T-helper 2 cell treated with Interferon-gamma antibody and Interleukin-4, amounts not matched to agents 5 μg/mL and 100 μg/mL, for 36 hours (primary cell): ENCODE measurements around the gene TLCD5.

Source experiments
- DNase-seq: peaks from one replicate; pipeline ENCODE4 v3.0.0; 2021; ENCODE audit warnings: low spot score
- H3K27ac Mint-ChIP-seq: one replicate; pipeline ENCODE4 v1.8.0; 2021; ENCODE audit warnings: mild to moderate bottlenecking, mixed read lengths
- H3K27me3 Mint-ChIP-seq: one replicate; pipeline ENCODE4 v1.8.0; 2021; ENCODE audit warnings: low read depth, mixed read lengths
- H3K36me3 Mint-ChIP-seq: one replicate; pipeline ENCODE4 v1.8.0; 2021; ENCODE audit warnings: low read depth, mixed read lengths
- H3K4me1 Mint-ChIP-seq: one replicate; pipeline ENCODE4 v1.8.0; 2021; ENCODE audit warnings: low read depth, mixed read lengths
- H3K4me3 Mint-ChIP-seq: one replicate; pipeline ENCODE4 v1.8.0; 2022; ENCODE audit warnings: mild to moderate bottlenecking, moderate library complexity, mixed read lengths
- H3K9me3 Mint-ChIP-seq: one replicate; pipeline ENCODE4 v1.8.0; 2021; ENCODE audit warnings: mixed read lengths

TLCD5 gene

GRCh38 chr11:120298461-120298860 lies 26.6 kb upstream of the TLCD5 start:
- peaks cover 28% of the 10 kb centered on the region for H3K27me3 Mint-ChIP-seq

GRCh38 chr11:120302001-120302805 lies 22.9 kb upstream of the TLCD5 start:
- H3K4me3 Mint-ChIP-seq: no peak overlapping the region
- H3K27me3 Mint-ChIP-seq: peaks cover 17% of the 10 kb centered on the region
- H3K4me1 Mint-ChIP-seq: no peaks in the 10 kb centered on the region
- DNase-seq: no peak
- H3K9me3 Mint-ChIP-seq: no peaks in the 10 kb centered on the region
- H3K36me3 Mint-ChIP-seq: no peaks in the 10 kb centered on the region
- H3K27ac Mint-ChIP-seq: no peak overlapping the region

More at GRCh38 chr11:120298461-120298860, 26.6 kb upstream of the TLCD5 start:
- no peaks in the 10 kb centered on the region for H3K36me3 Mint-ChIP-seq
- H3K4me3 Mint-ChIP-seq: no peak overlapping the region
- no peaks in the 10 kb centered on the region for H3K4me1 Mint-ChIP-seq
- no peaks in the 10 kb centered on the region for H3K9me3 Mint-ChIP-seq
- DNase-seq: no peak
- no peak overlapping the region for H3K27ac Mint-ChIP-seq

GRCh38 chr11:120303004-120303637 lies 22.0 kb upstream of the TLCD5 start:
- H3K27ac Mint-ChIP-seq: no peak overlapping the region
- H3K9me3 Mint-ChIP-seq: no peaks in the 10 kb centered on the region
- H3K4me3 Mint-ChIP-seq: no peak overlapping the region
- peaks cover 12% of the 10 kb centered on the region for H3K27me3 Mint-ChIP-seq
- H3K36me3 Mint-ChIP-seq: no peaks in the 10 kb centered on the region
- H3K4me1 Mint-ChIP-seq: no peaks in the 10 kb centered on the region
- peak; percentile 33 for DNase-seq

- peaks cover 11% of the 10 kb centered on the region for H3K27me3 Mint-ChIP-seq
- no peak overlapping the region for H3K27ac Mint-ChIP-seq
- no peaks in the 10 kb centered on the region for H3K4me1 Mint-ChIP-seq
- H3K36me3 Mint-ChIP-seq: no peaks in the 10 kb centered on the region
- H3K4me3 Mint-ChIP-seq: no peak overlapping the region
- DNase-seq: no peak
- no peaks in the 10 kb centered on the region for H3K9me3 Mint-ChIP-seq
These were observed 20.6 kb upstream of the TLCD5 start for GRCh38 chr11:120304526-120304925.

- Mint-ChIP-seq H3K36me3 (no peaks in the 10 kb centered on the region), H3K9me3 (no peaks in the 10 kb centered on the region), H3K27ac (no peak overlapping the region), H3K4me3 (no peak overlapping the region), H3K27me3 (peaks cover 11% of the 10 kb centered on the region), H3K4me1 (no peaks in the 10 kb centered on the region)
- no peak for DNase-seq
These were observed 19.8 kb upstream of the TLCD5 start for GRCh38 chr11:120305286-120305685.

- Mint-ChIP-seq H3K27me3 (peaks cover 7% of the 10 kb centered on the region), H3K27ac (no peak overlapping the region), H3K4me1 (no peaks in the 10 kb centered on the region), H3K4me3 (no peak overlapping the region), H3K36me3 (no peaks in the 10 kb centered on the region), H3K9me3 (no peaks in the 10 kb centered on the region)
- no peak for DNase-seq
These were observed 18.4 kb upstream of the TLCD5 start for GRCh38 chr11:120306519-120307242.

GRCh38 chr11:120307476-120307875 lies 17.6 kb upstream of the TLCD5 start:
- Mint-ChIP-seq H3K27ac (no peak overlapping the region), H3K4me1 (no peaks in the 10 kb centered on the region), H3K27me3 (peaks cover 4% of the 10 kb centered on the region), H3K4me3 (no peak overlapping the region), H3K36me3 (no peaks in the 10 kb centered on the region), H3K9me3 (no peaks in the 10 kb centered on the region)
- DNase-seq: no peak

- H3K9me3 Mint-ChIP-seq: no peaks in the 10 kb centered on the region
- no peaks in the 10 kb centered on the region for H3K36me3 Mint-ChIP-seq
- no peak overlapping the region for H3K27ac Mint-ChIP-seq
- no peak overlapping the region for H3K4me3 Mint-ChIP-seq
- peaks cover 3% of the 10 kb centered on the region for H3K27me3 Mint-ChIP-seq
- no peak for DNase-seq
- H3K4me1 Mint-ChIP-seq: no peaks in the 10 kb centered on the region
These were observed 17.0 kb upstream of the TLCD5 start for GRCh38 chr11:120308081-120308480.

GRCh38 chr11:120310870-120311269 lies 14.2 kb upstream of the TLCD5 start:
- no peak overlapping the region for H3K4me3 Mint-ChIP-seq
- no peaks in the 10 kb centered on the region for H3K9me3 Mint-ChIP-seq
- H3K27ac Mint-ChIP-seq: no peak overlapping the region
- H3K27me3 Mint-ChIP-seq: peaks cover 6% of the 10 kb centered on the region
- H3K36me3 Mint-ChIP-seq: no peaks in the 10 kb centered on the region
- no peaks in the 10 kb centered on the region for H3K4me1 Mint-ChIP-seq
- no peak for DNase-seq

GRCh38 chr11:120314861-120315260 lies 10.2 kb upstream of the TLCD5 start:
- H3K36me3 Mint-ChIP-seq: no peaks in the 10 kb centered on the region

GRCh38 chr11:120316880-120317688 lies 8.0 kb upstream of the TLCD5 start:
- DNase-seq: no peak
- Mint-ChIP-seq H3K9me3 (no peaks in the 10 kb centered on the region), H3K4me1 (no peaks in the 10 kb centered on the region), H3K27me3 (peaks cover 39% of the 10 kb centered on the region), H3K27ac (no peak overlapping the region), H3K4me3 (no peak overlapping the region), H3K36me3 (no peaks in the 10 kb centered on the region)

More at GRCh38 chr11:120314861-120315260, 10.2 kb upstream of the TLCD5 start:
- no peak overlapping the region for H3K27ac Mint-ChIP-seq
- no peaks in the 10 kb centered on the region for H3K9me3 Mint-ChIP-seq
- H3K27me3 Mint-ChIP-seq: peaks cover 27% of the 10 kb centered on the region
- no peaks in the 10 kb centered on the region for H3K4me1 Mint-ChIP-seq
- DNase-seq: no peak
- no peak overlapping the region for H3K4me3 Mint-ChIP-seq

GRCh38 chr11:120317689-120318480 lies 7.2 kb upstream of the TLCD5 start:
- peaks cover 46% of the 10 kb centered on the region for H3K27me3 Mint-ChIP-seq
- no peak overlapping the region for H3K27ac Mint-ChIP-seq
- no peak overlapping the region for H3K4me3 Mint-ChIP-seq
- no peaks in the 10 kb centered on the region for H3K36me3 Mint-ChIP-seq
- no peaks in the 10 kb centered on the region for H3K4me1 Mint-ChIP-seq
- no peaks in the 10 kb centered on the region for H3K9me3 Mint-ChIP-seq
- no peak for DNase-seq

GRCh38 chr11:120318906-120319305 lies 6.2 kb upstream of the TLCD5 start:
- H3K36me3 Mint-ChIP-seq: no peaks in the 10 kb centered on the region
- H3K27me3 Mint-ChIP-seq: peaks cover 53% of the 10 kb centered on the region
- DNase-seq: no peak
- H3K27ac Mint-ChIP-seq: no peak overlapping the region
- no peaks in the 10 kb centered on the region for H3K9me3 Mint-ChIP-seq
- H3K4me1 Mint-ChIP-seq: no peaks in the 10 kb centered on the region
- H3K4me3 Mint-ChIP-seq: no peak overlapping the region
